Measurements from ENCODE around the gene GRN. TPM values are rescaled to one million over a fixed set of nuclear protein-coding genes. Genes with fewer than 3 reads are reported as not detected.

GRN gene
- total RNA-seq, 1 experiment from 2014 or later: 206 TPM

DNA sequence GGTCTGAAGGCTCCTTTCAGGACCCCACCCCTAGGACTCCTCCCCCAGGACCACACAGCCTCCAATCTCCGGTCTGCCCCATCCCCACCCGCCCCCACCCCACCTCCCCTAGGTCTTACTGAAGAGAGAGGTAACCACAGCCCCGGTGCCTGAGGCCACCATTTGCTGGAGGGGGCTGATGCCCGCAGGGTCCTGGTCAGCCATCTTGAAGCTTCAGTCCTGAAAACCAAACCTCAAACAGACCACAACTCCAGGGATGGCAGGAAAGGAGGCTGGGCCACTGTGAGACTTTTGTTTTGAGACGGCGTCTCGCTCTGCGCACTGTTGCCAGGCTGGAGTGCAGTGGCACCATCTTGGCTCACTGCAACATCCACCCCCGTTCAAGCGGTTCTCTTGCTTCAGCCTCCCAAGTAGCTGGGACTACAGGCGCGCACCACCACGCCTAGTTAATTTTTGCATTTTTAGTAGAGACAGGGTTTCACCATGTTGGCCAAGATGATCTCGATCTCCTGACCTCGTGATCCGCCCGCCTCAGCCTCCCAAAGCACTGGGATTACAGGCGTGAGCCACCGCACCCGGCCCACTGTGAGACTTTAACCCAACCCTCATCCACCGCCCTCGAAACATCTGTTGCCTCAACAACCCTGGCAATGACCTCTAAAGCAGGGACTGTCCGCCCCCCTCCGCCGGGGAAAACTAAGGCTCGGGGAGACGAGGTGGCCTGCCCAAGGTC lies 21.6 kb upstream of the GRN start:
- POLR2A ChIA-PET: interaction anchor here (2.0 kb wide), 1 partner anchor 22 kb away, joined by 6 read pairs; the partner anchor contains the start of gene GRN
- Histone ChIP-seq H3K9me3 (ENCODE audit: control insufficient read depth in 1 of 2, insufficient read depth in 1 of 2, low read depth in 1 of 2, low read length in 2 of 2) (no peaks in the 10 kb centered on the region), H3K79me2 (ENCODE audit: insufficient read depth, low read length) (peaks cover 55% of the 10 kb centered on the region), H3K36me3 (ENCODE audit: control insufficient read depth in 1 of 2, insufficient read depth in 2 of 2, low read length in 2 of 2) (peaks cover 19 to 33% of the 10 kb centered on the region in 2 experiments; a peak in 3 of 4 replicates), H3K27ac (ENCODE audit: low read depth, low read length) (peak overlapping the region; percentile 98), H4K20me1 (ENCODE audit: insufficient read depth) (no peaks in the 10 kb centered on the region), H3K4me3 (replicated peaks in 1 of 2; ENCODE audit: low read depth in 1 of 2, low read length in 2 of 2) (peak overlapping the region; percentile 60 to 87), H3K9me2 (ENCODE audit: insufficient read depth) (no peaks in the 10 kb centered on the region), H3K9ac (ENCODE audit: low read length) (peak overlapping the region; percentile 97), H3K27me3 (ENCODE audit: insufficient read depth, low read length) (no peaks in the 10 kb centered on the region), H2AFZ (ENCODE audit: low read depth, low read length, poor library complexity, severe bottlenecking) (no peak overlapping the region), H3K4me2 (ENCODE audit: low read length) (peak overlapping the region; percentile 77), H3K4me1 (ENCODE audit: control insufficient read depth in 1 of 2, insufficient read depth in 2 of 2, low read length in 2 of 2) (peaks cover 11 to 25% of the 10 kb centered on the region in 2 experiments)
- no peak for DNase-seq (ENCODE audit: low read depth, low spot score)
- TF ChIP-seq SIN3A (IDR thresholded peaks at IDR 0.05; ENCODE audit: low read depth): no peak
- no peak for TF ChIP-seq EZH2phosphoT487 (IDR thresholded peaks at IDR 0.05; ENCODE audit: borderline replicate concordance)
- no peak for TF ChIP-seq JUND (IDR thresholded peaks at IDR 0.05)
- no peak for TF ChIP-seq CBX3 (IDR thresholded peaks at IDR 0.05; ENCODE audit: low read depth)
- no peak for TF ChIP-seq EZH2 (IDR thresholded peaks at IDR 0.05)
- TF ChIP-seq POLR2A (IDR thresholded peaks at IDR 0.05; ENCODE audit: borderline replicate concordance, extremely low read depth, insufficient read depth, insufficient read length): no peak
- TF ChIP-seq SP1 (IDR thresholded peaks at IDR 0.05; ENCODE audit: low read depth): no peak
- no peak for TF ChIP-seq ELF1 (IDR thresholded peaks at IDR 0.05; ENCODE audit: borderline replicate concordance, low read depth)
- TF ChIP-seq EGR1 (IDR thresholded peaks at IDR 0.05; ENCODE audit: low read depth): no peak
- no peak for TF ChIP-seq TCF7L2 (IDR thresholded peaks at IDR 0.05; ENCODE audit: borderline replicate concordance, extremely low read depth, insufficient read depth, insufficient read length)
- TF ChIP-seq POLR2AphosphoS5 (IDR thresholded peaks at IDR 0.05; ENCODE audit: low read depth, low read length): no peak
- TF ChIP-seq ZFX (IDR thresholded peaks at IDR 0.05): no peak
- no peak for TF ChIP-seq ZBTB33 (IDR thresholded peaks at IDR 0.05; ENCODE audit: extremely low read depth, insufficient replicate concordance, low read length)
- TF ChIP-seq, protein P1, sequence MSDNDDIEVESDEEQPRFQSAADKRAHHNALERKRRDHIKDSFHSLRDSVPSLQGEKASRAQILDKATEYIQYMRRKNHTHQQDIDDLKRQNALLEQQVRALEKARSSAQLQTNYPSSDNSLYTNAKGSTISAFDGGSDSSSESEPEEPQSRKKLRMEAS (IDR thresholded peaks at IDR 0.05): no peak
- intact Hi-C loops (cut with micrococcal nuclease): loop anchor here (2.0 kb wide), 1 partner anchor 77 kb away; no protein-coding TSS in a partner anchor
- ATAC-seq: no peak
- RAD21 ChIA-PET (ENCODE audit: low non-redundant PET in 1 of 2, low total read pairs in 2 of 2, uncharacterized antibody in 2 of 2, unreplicated experiment in 2 of 2): no interaction called here
- TSS peak; percentile 61 for BruUV-seq (replicated peaks)
- CTCF ChIA-PET: no interaction called here

Measured in HCT116 (cell line).